HCEC 1CT (cell line): ENCODE results near the gene PSMB9.
A peak's percentile ranks its signal among the peaks of the same experiment; 100 is the strongest.
"Not testable (repeated sequence)": the region's sequence is repeated elsewhere in the genome, so short reads cannot be mapped to it uniquely, and the experiment has no call there.

ENCODE experiments used
- DNase-seq: peaks from one replicate; pipeline ENCODE4 v3.0.0-alpha.2; 2017

Gene PSMB9

DNA sequence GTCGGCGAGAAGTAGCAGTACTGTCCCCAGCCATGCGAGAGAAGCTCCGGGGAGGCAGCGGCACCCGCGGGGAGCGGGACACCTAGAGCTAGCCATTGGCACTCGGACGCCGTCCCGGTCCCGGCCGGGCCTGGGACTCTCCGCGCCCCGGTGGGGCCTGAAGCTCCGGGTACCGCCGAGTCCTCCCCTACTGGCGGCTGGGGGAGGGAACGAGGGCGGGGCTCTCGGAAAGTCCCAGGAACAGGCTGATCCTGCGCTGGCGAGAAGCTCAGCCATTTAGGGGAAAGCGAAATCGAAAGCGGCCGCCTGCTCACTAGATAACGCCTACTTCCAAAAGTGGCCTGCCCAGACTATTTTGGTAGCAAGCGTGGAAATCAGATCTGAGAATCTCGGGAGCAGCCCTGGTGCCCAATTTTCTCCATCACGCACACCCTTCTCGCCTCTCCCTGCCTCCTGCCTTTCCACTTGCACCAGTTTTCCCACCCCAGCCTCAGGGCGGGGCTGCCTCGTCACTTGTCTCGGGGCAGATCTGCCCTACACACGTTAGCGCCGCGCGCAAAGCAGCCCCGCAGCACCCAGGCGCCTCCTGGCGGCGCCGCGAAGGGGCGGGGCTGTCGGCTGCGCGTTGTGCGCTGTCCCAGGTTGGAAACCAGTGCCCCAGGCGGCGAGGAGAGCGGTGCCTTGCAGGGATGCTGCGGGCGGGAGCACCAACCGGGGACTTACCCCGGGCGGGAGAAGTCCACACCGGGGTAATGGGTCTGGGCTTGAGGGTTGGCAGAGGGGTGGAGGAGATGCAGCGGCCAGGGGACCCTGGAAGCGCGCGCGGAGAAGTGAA, at the start of gene PSMB9, which contains the start of gene TAP1:
PSMB9 (plus strand) TSS at position 652 of the 835 bp plus-strand sequence; CDS start at position 690, 38 bp downstream.
TAP1 (minus strand) TSS at position 164 of the 835 bp plus-strand sequence; CDS start at position 96, 68 bp downstream.
- peak; percentile 92 for DNase-seq

GRCh38 chr6:32805404-32805803, 48.6 kb upstream of the PSMB9 start:
- DNase-seq: not testable (repeated sequence)

GRCh38 chr6:32807020-32807580, 46.9 kb upstream of the PSMB9 start:
- no peak for DNase-seq

- DNase-seq: no peak
Observed at GRCh38 chr6:32809171-32809570, 44.8 kb upstream of the PSMB9 start.

- DNase-seq: no peak
Observed at GRCh38 chr6:32814145-32814544, 39.8 kb upstream of the PSMB9 start.

- no peak for DNase-seq
Observed at GRCh38 chr6:32815115-32815514, 38.9 kb upstream of the PSMB9 start.

DNA sequence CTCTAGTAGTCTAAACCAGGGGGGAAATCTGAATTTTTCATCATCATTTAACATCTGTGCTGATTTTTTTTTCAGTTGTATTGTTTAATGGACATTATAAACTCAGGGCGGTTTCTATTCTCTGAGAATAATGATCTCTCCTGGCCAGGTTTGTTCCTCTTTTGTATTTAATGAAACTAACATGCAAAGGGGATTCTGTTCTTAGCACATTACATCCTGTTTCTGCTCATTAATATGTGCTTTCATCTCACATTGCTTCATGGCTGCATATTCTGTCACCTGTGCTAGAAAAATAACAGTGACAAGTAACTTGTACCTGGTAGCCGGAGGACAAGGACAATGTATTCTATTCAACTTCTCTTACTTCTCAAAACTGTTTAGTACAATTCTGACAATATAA, 38.0 kb upstream of the PSMB9 start:
- no peak for DNase-seq

- DNase-seq: peak; percentile 8
Observed at GRCh38 chr6:32816746-32817204, 37.2 kb upstream of the PSMB9 start, which contains the start of gene HLA-DOB. Gene HLA-DOB, minus strand, starts transcription at chr6:32817002. Its CDS starts 51 bp downstream, at chr6:32816951.

GRCh38 chr6:32818867-32819266, 35.1 kb upstream of the PSMB9 start:
- DNase-seq: no peak

DNA sequence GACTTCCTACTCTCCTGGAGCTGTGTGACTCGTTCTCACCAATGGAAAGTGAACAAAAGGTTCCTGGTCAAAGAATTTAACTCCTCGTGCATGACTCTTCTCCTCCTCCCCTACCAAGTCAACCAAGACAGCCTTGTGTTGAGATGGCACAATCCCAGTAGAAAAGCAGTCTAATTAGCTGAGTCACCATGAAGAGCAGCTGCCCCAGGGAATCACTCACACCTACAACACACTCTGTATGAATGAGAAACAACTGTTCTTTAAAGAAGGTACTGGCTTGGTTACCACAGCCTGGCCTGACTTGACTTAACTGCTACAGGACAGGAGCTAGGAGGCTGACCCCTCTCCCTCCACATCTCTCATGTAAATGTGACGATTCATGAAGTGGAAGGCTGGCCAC, 34.3 kb upstream of the PSMB9 start:
- DNase-seq: peak; percentile 80

- DNase-seq: peak; percentile 81
Observed at GRCh38 chr6:32825966-32826365, 28.0 kb upstream of the PSMB9 start.

DNA sequence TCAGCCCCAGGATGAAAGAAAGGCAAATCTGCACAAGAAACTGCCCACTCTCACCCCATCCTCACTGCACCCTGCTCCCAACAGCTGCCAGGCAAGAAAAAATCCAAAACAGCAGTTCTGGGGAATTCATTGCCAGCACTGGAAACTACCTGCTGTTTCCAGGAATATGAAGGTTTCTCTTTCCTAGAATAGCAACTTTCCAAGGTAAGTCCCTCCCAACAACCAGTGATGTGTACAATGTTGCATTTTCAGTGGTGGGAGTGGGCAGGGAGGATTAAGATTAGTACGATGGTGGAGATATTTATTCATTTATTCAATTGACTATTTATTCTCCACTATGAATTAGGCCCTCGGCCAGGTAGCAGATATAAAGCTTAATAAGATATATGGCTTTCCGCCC, 27.0 kb upstream of the PSMB9 start:
- no peak for DNase-seq

DNA sequence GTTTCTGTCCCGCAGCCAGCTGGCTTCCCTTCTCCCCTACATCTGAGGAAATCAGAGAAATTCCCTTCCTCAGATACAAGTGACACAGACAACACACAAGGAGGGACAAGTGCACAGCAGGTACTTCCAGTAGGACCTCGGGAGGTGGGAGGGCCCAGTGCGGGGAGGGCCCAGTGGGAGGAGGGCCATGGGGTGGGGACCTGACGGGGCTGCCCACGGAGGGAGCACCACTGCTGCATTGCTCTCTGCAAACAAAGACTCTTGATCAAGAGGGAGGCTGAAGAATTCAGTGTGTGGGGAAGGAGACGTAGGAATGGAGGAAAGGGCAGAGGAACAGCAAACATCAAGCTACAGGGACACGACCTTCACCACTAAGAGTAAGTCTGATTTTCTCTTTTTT, 24.5 kb upstream of the PSMB9 start:
- DNase-seq: no peak

GRCh38 chr6:32830017-32830416, 24.0 kb upstream of the PSMB9 start:
- no peak for DNase-seq

DNA sequence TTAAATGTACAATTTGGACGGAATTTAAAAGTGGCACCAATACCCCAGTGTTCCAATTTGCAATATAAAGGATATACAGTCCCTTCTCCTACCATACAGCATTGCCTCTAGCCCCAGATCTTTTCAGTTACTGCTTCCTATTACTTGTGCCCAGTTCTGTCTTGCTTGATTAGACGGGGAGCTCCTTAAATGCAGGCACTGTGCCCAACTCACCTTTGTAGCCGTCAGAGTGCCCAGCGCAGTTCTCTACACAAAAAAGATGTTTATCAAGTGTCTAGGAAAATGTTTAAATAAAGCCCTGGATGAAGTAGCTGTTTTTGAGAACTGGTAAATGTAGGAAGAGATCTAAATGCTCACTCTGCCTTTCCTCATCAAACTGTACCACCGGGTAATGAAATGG, 23.1 kb upstream of the PSMB9 start:
- no peak for DNase-seq

DNA sequence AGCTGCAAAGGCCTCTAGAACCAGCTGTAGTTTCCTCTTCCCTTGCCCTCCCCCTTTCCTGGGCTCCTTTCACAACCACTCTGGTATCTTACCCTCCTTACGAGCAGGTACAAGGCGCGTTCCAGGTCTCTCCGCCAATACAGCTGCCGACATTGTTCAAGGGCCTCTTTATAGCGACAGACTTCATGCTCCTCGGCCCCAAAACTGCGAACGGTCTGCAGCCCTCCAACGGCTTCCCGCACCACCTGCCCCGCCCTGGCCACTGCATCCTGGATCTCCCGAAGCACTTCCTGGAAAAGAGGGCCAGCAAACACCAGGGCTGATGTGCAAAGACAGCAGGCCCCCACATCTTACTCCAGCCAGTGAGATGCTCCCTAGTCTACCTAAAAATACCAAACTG, 21.5 kb upstream of the PSMB9 start:
- no peak for DNase-seq

GRCh38 chr6:32833664-32834063, 20.3 kb upstream of the PSMB9 start:
- DNase-seq: no peak

DNA sequence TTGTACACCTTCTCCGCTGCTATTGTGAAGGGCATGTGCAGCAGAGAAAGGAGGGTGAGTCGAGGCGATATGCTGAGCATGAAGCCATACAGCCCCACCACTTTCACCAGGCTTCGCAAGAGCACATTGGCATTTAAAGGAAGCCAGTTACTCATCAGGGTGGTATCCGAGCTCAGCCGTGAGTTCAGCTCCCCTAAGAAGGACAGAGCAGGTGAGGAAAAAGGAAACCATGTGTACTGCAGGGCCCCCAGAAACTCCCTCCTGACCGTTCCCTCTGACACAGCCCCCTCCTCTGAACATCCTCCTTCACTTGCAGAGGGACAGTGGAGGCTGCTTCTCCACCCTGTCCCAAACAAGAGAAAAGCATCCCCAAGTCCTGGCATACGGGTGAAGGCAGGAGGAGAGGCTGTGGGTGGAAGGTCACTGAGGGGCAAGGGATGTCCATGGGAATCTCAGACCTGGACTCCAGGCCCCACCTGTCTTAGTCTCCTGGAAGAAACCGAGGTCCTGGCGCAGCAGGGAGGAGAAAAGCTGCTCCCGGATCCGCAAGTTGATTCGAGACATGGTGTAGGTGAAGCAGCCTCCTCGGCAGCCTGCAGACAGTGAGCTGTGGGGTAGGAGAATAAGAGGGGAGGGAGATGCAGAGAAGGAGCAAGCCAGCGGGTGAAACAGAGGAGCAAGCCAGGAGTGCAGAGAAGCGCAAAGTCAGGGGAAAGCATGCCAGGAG, 18.7 kb upstream of the PSMB9 start:
- no peak for DNase-seq

- DNase-seq: no peak
Observed at GRCh38 chr6:32836873-32837272, 17.1 kb upstream of the PSMB9 start.

- peak; percentile 22 for DNase-seq
Observed at GRCh38 chr6:32837651-32838113, 16.3 kb upstream of the PSMB9 start.

GRCh38 chr6:32838114-32838958, 15.7 kb upstream of the PSMB9 start, which contains the start of gene TAP2:
Gene TAP2, minus strand, starts transcription at chr6:32838739. Its CDS starts 506 bp downstream, at chr6:32838233.
- DNase-seq: peak; percentile 86

GRCh38 chr6:32839356-32839755, 14.6 kb upstream of the PSMB9 start:
- DNase-seq: no peak
